HG02970 (cell line): ENCODE results near the gene APC.

Source experiments
- ATAC-seq: cut with Tn5 transposase; IDR thresholded peaks from one replicate; pipeline ENCODE4 v1.9.1; 2021; ENCODE audit warnings: mild to moderate bottlenecking, moderate library complexity, moderate number of reproducible peaks; ENCODE audit not compliant: unreplicated experiment, low FRiP score

The APC gene

GRCh38 chr5:112737463-112738190 lies at the start of gene APC:
TSS of gene APC (plus strand) at chr5:112737885. CDS start at chr5:112754891, 17,006 bp downstream.
- peak; percentile 99 for ATAC-seq

- no peak for ATAC-seq
Measured at GRCh38 chr5:112689155-112689909, 48.4 kb upstream of the APC start.

- no peak for ATAC-seq
Measured at GRCh38 chr5:112690605-112691338, 46.9 kb upstream of the APC start.

DNA sequence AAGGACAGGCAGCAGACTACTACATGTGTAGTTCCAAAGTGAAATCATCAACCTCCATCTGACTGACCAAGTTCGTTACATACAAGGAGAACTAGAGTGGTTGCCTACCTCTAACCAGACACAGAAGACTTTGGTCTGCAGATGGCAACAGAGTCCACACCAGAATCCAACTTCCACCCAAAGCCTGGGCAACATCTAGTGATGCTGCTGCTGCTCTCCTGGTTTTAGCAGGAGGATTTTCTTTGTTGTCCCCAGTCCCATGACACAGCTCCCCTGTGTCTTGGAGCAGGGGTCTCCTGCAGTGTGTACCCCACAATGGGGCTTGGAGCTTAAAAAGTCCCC lies 46.4 kb upstream of the APC start:
- no peak for ATAC-seq

DNA sequence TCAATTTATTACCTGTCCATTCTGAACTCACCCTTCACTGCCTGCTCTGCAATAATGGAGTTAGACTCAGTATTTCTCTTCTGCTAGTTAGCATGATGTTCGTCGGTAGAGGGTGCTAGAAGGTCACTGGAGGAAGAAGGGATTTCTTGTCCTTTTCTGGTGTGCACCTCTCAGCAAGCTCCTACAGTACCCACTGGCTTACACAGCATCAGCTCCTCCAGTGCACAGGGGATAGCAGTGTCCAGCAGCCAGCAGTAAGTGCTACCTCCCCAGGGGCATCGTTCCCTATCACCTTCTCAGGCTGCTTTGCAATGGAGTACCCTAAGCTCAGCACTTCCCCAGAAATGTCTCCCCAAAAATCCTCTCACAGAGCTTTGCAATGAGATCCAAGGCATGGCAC lies 45.9 kb upstream of the APC start:
- no peak for ATAC-seq

DNA sequence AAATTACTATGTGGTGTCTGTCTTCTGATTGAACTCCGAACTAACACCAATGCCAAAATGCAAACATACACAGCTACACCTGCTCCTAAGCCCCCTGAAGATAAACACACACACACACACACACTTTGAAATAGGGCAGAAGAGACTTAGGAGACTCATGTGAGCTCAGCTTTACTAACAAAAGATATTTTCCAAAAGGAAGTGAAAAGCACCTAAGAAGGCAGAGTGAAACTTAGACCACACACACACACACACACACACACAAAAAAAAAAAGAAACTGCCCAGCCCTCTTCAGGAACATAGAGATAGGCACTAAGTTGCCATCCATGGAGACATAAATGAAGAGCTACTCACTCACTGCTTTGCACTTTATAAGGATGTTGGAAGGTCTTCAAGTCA lies 45.2 kb upstream of the APC start:
- no peak for ATAC-seq

GRCh38 chr5:112693301-112693700 lies 44.4 kb upstream of the APC start:
- no peak for ATAC-seq

GRCh38 chr5:112694853-112695709 lies 42.6 kb upstream of the APC start:
- no peak for ATAC-seq

DNA sequence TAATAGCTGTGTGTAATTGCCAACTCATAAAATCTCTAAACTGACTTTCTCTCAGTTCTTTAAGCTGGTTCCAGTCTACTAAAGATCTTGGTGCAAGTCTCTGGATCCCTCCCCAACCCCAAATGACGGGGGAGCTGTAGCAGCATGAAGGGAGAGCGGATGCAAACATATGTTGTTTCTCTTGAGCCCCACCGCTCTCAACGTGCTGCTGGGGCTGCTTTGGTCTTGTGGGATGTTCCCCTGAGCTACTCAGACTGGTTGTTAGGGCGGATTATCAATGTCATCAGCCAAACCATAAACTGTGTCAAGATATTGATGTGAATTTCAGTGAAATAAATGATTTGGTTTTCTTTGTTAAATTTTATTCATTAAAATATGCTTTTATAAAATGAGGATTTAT lies 40.9 kb upstream of the APC start:
- ATAC-seq = no peak

GRCh38 chr5:112697322-112697721 lies 40.4 kb upstream of the APC start:
- no peak for ATAC-seq

GRCh38 chr5:112697833-112698232 lies 39.9 kb upstream of the APC start:
- no peak for ATAC-seq

DNA sequence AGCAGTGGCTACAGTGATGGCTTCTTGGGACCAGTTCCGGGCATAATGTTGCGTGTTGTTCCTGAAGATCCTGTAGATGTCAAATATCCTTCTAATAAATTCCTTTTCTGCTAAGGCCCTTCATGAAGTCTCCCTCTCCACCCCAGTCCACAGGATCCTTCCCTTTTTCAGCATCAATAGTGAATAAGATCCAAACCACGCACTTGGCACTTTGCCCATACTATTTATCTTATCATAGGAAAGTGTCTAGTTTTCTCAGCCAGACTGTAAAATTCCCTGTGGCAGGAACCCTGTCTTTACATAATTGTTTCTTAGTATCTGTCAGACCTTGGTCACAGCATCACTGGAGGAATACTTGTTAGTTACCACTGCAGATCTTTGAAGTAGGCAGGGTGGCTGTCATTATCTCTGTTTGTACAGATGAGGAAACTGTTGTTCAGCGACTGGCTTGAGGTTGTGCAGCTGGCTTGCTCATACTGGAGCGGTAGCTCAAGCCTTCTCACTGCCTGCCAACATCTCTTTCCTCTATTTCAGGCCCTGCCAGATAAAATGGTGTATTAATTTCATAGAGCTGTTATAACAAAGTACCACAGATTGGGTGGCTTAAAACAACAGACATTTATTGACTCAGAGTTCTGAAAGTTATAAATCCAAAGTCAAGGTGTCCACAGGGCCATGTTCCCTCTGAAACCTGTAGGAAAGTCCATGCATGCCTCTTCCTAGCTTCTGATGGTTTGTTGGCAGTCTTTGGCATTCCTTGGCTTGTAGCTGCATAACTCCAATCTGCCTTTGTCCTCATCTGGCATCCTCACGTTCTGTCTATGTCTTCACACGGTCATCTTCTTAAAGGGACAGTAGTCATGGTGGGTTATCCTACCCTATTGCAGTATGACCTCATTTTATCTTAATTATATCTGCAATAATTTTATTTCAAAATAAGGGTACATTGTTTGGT lies 33.5 kb upstream of the APC start:
- ATAC-seq = no peak

DNA sequence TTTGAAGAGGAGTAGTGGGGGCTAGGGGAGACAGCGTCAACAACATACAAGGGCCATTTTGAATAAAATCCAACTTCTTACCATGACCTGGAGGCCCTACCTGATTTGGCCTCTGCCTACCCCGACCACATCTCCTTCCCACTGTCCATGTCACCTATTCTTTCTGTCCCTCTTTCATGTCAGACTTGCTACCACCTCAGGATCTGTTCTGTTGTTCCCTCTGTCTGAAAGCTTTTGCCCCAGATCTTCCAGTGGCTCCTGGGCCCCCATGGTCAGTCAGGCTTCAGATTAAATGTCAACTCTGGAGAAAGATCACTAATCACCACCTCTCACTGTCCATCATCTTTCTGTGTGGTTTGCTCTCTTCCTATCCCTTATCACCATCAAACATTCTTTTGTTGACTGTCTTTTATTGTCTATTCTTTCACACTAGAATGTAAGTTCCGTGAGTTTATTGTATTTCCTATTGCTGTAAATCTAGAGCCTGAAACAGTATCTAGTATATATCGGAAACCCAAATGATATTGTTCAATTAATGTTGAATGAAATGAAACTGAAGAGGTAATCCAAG lies 31.2 kb upstream of the APC start:
- ATAC-seq = no peak

- peak; percentile 94 for ATAC-seq
Measured at GRCh38 chr5:112707187-112708102, 30.2 kb upstream of the APC start.

DNA sequence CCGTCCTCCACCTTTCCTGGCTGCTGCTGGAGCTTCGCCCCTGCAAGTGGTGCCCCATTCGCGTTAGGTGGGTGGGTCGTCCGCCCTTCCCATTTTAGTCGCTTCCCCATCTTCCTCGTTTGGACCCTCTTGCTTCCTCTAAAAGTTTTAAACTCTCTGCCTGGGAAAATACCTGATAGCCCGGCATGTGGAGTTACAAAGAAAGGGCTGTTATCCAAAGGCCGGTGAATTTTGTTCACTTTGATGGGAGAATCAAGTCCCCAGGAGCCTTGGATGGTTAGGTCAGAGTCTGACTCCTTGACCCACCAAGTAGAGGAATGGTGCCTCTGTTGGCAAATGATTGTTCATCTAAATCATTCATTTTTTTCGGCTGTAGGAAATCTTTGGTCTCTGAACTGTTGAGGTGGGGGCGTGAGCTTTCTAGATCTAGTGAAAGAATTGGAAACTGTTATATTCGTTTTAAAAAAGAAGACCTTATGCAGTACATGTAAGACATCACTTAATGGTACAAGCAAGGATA lies 29.5 kb upstream of the APC start:
- ATAC-seq = no peak

GRCh38 chr5:112709416-112709815 lies 28.3 kb upstream of the APC start:
- ATAC-seq = no peak

- no peak for ATAC-seq
Measured at GRCh38 chr5:112710896-112711295, 26.8 kb upstream of the APC start.

- ATAC-seq = no peak
Measured at GRCh38 chr5:112711436-112711835, 26.2 kb upstream of the APC start.
